Glutamatergic neuron (in vitro differentiated cells): ENCODE results near the gene PML. TPM values are rescaled to one million over a fixed set of nuclear protein-coding genes. Genes with fewer than 3 reads are reported as not detected.

ENCODE experiments used
- DNase-seq: peaks from one replicate; pipeline ENCODE4 v3.0.0; 2022
- H3K27ac Mint-ChIP-seq: one replicate; pipeline ENCODE4 v1.8.0; 2020; ENCODE audit warnings: mild to moderate bottlenecking, mixed read lengths, inconsistent platforms; ENCODE audit not compliant: unreplicated experiment
- H3K27me3 Mint-ChIP-seq: one replicate; pipeline ENCODE4 v1.8.0; 2020; ENCODE audit warnings: mild to moderate bottlenecking, moderate library complexity, mixed read lengths, inconsistent platforms; ENCODE audit not compliant: unreplicated experiment
- H3K36me3 Mint-ChIP-seq: one replicate; pipeline ENCODE4 v1.8.0; 2020; ENCODE audit warnings: mild to moderate bottlenecking, mixed read lengths, inconsistent platforms; ENCODE audit not compliant: unreplicated experiment
- H3K4me1 Mint-ChIP-seq: one replicate; pipeline ENCODE4 v1.8.0; 2020; ENCODE audit warnings: mild to moderate bottlenecking, low read depth, mixed read lengths, inconsistent platforms; ENCODE audit not compliant: unreplicated experiment
- H3K4me3 Mint-ChIP-seq: one replicate; pipeline ENCODE4 v1.8.0; 2020; ENCODE audit warnings: mild to moderate bottlenecking, mixed read lengths, inconsistent platforms; ENCODE audit not compliant: unreplicated experiment
- H3K9me3 Mint-ChIP-seq: one replicate; pipeline ENCODE4 v1.8.0; 2020; ENCODE audit warnings: mild to moderate bottlenecking, moderate library complexity, mixed read lengths, inconsistent platforms; ENCODE audit not compliant: unreplicated experiment
- CTCF ChIP-seq: fragments of 200-600 bp; sonication (generic); IDR thresholded peaks from one replicate; pipeline ENCODE4 v1.5.0; 2021; ENCODE audit not compliant: partially characterized antibody, unreplicated experiment
- total RNA-seq: library from RNA; stranded (reverse); fragmentation: NEBNext Ultra II Directional; extraction: Animal tissue kit (Norgen Biotek cat#: 25700); gene quantifications from one replicate; pipeline ENCODE4 v1.2.1, GENCODE V29; 2021; ENCODE audit not compliant: unreplicated experiment

The PML gene
- total RNA-seq, 1 donor from 2014 or later = 27.6 TPM

DNA sequence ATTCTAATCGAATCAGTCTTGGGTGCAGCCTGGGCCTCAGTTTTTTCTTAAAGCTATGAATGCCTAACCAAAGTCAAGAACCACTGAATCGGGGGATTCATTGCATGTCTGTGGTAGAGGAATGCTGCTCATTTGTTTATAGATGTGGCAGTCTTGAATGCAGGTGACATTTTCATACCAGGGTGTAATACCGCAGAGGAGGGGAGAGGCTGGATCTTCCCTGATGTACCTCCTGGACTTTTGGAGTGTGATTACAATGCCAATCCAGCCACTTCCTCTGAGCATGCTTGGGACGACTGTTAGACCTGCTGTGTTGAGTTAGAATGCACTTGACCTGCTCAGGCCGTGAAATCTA is 45.1 kb downstream of the PML start:
- no peak for TF ChIP-seq CTCF
- Mint-ChIP-seq H3K27ac (no peak overlapping the region), H3K36me3 (no peaks in the 10 kb centered on the region)

GRCh38 chr15:74040109-74040850 is 45.8 kb downstream of the PML start:
- Mint-ChIP-seq H3K4me1 (peaks cover 22% of the 10 kb centered on the region), H3K9me3 (peaks cover 3% of the 10 kb centered on the region), H3K27ac (no peak overlapping the region), H3K4me3 (no peak overlapping the region), H3K36me3 (no peaks in the 10 kb centered on the region), H3K27me3 (peaks cover 7% of the 10 kb centered on the region)
- no peak for DNase-seq
- TF ChIP-seq CTCF = no peak

More for the DNA sequence above, 45.1 kb downstream of the PML start:
- DNase-seq = no peak
- peaks cover 22% of the 10 kb centered on the region for H3K4me1 Mint-ChIP-seq
- H3K27me3 Mint-ChIP-seq = peaks cover 7% of the 10 kb centered on the region
- no peak overlapping the region for H3K4me3 Mint-ChIP-seq
- peaks cover 2% of the 10 kb centered on the region for H3K9me3 Mint-ChIP-seq

DNA sequence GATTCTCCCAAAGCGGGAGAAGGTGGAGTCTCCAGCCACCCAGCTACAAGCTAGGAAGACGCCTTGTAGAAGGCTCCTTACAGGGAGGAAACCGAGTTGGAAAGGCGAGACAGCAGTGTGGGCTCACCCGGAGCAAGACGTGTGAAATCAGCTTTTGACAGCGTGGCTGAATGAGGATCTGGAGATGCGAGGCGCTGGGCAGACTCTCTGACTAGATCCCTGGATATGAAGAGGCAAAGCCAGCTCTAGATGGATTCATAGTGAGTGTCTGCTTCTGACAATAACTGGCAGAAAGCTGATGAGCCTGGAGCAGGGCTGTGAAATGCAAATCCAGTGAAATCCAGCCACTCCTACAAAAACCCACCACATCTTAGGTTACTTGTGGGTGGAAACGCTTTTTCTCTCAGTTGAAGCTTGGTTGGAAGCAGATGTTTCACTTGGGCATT is 46.8 kb downstream of the PML start:
- peaks cover 18% of the 10 kb centered on the region for H3K4me1 Mint-ChIP-seq
- peaks cover 7% of the 10 kb centered on the region for H3K27me3 Mint-ChIP-seq
- no peak for TF ChIP-seq CTCF
- peaks cover 6% of the 10 kb centered on the region for H3K9me3 Mint-ChIP-seq
- DNase-seq = no peak
- H3K36me3 Mint-ChIP-seq = no peaks in the 10 kb centered on the region
- H3K4me3 Mint-ChIP-seq = no peak overlapping the region
- H3K27ac Mint-ChIP-seq = no peak overlapping the region

DNA sequence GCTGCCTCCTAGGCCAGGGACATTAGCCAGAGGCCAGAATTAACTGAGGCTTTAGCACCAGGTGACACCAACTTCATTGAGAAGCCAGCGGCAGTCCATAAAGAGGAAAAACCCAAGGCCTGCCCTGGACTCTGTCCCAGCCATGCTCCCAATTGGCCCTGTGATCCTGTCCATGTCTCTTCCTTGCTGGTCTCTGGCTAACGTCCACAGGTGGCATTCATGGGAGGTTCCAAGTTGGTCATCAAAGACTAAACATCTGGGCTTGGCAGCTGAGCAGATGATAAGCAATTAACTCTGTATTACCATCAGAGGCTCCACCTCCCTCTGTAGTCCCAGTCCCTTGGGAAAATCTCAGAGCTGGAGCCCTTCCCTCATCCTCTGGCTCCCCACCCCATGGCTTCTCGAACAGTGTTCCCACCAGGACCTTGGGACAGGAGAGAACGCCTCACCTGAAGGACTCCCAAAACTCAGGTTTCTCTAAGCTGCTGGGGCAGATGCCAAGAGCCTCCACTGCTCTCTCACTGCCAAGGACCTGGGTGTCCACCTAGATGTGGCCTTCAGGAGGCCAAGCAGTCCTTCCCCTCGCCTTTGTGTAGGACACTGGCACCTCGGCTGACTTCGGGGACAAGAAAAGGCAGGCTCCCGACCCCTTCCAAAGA is 47.4 kb downstream of the PML start:
- TF ChIP-seq CTCF = no peak
- Mint-ChIP-seq H3K27ac (no peak overlapping the region), H3K4me3 (no peak overlapping the region), H3K36me3 (no peaks in the 10 kb centered on the region), H3K27me3 (peaks cover 4% of the 10 kb centered on the region), H3K4me1 (peaks cover 13% of the 10 kb centered on the region), H3K9me3 (peaks cover 4% of the 10 kb centered on the region)
- no peak for DNase-seq
